H9 (cell line): ENCODE data around the gene PLCD3. TPM values are rescaled to one million over a fixed set of nuclear protein-coding genes. Genes with fewer than 3 reads are reported as not detected.

Experiments used
- DNase-seq: peaks from one replicate; pipeline ENCODE4 v3.0.0-alpha.2; 2017
- H2AFZ ChIP-seq: one replicate; pipeline ENCODE4 v1.6.1; 2013; ENCODE audit warnings: mild to moderate bottlenecking, low read length, control low read depth, moderate library complexity
- H2AK5ac ChIP-seq: 2 replicates; pipeline ENCODE4 v1.6.1; 2013; ENCODE audit warnings: low read length, control low read depth, mixed read lengths; ENCODE audit not compliant: insufficient read length
- H2BK120ac ChIP-seq: one replicate; pipeline ENCODE4 v1.6.1; 2013; ENCODE audit warnings: low read depth, mild to moderate bottlenecking, low read length, control low read depth, inconsistent platforms; ENCODE audit not compliant: poor library complexity, severe bottlenecking
- H2BK12ac ChIP-seq: 2 replicates; pipeline ENCODE4 v1.6.1; 2013; ENCODE audit warnings: low read length, control low read depth, mixed read lengths, low read depth; ENCODE audit not compliant: insufficient read length
- H2BK15ac ChIP-seq: 2 replicates; pipeline ENCODE4 v1.6.1; 2013; ENCODE audit warnings: low read depth, low read length, control low read depth
- H2BK20ac ChIP-seq: one replicate; pipeline ENCODE4 v1.6.1; 2013; ENCODE audit warnings: low read depth, mild to moderate bottlenecking, low read length, control low read depth, inconsistent platforms; ENCODE audit not compliant: poor library complexity, severe bottlenecking
- H2BK5ac ChIP-seq: 2 replicates; pipeline ENCODE4 v1.6.1; 2013; ENCODE audit warnings: low read length, control low read depth, mixed read lengths; ENCODE audit not compliant: insufficient read length
- H3K14ac ChIP-seq: 2 replicates; pipeline ENCODE4 v1.6.1; 2013; ENCODE audit warnings: low read length, control low read depth; ENCODE audit not compliant: insufficient read depth
- H3K18ac ChIP-seq: 2 replicates; pipeline ENCODE4 v1.6.1; 2013; ENCODE audit warnings: low read depth, mild to moderate bottlenecking, mixed read lengths, low read length, control low read depth; ENCODE audit not compliant: insufficient read length
- H3K23ac ChIP-seq: 2 replicates; pipeline ENCODE4 v1.6.1; 2013; ENCODE audit warnings: low read length, control low read depth, mixed read lengths, low read depth; ENCODE audit not compliant: insufficient read length
- H3K23me2 ChIP-seq: 2 replicates; pipeline ENCODE4 v1.6.1; 2013; ENCODE audit warnings: low read depth, mild to moderate bottlenecking, mixed read lengths, low read length, control low read depth; ENCODE audit not compliant: insufficient read length, poor library complexity, severe bottlenecking
- H3K27ac ChIP-seq: 2 replicates; pipeline ENCODE4 v1.5.1; 2013; ENCODE audit warnings: low read length, control low read depth, mixed read lengths, low read depth; ENCODE audit not compliant: insufficient read length
- H3K27me3 ChIP-seq: 2 replicates; pipeline ENCODE4 v1.6.1; 2013; ENCODE audit warnings: low read length, control low read depth, inconsistent platforms; ENCODE audit not compliant: insufficient read depth
- H3K4ac ChIP-seq: 2 replicates; pipeline ENCODE4 v1.6.1; 2013; ENCODE audit warnings: low read depth, mild to moderate bottlenecking, control low read depth, inconsistent platforms, low read length, moderate library complexity
- H3K4me1 ChIP-seq: 2 replicates; pipeline ENCODE4 v1.6.1; 2013; ENCODE audit warnings: low read length, control low read depth, inconsistent platforms; ENCODE audit not compliant: insufficient read depth
- H3K4me2 ChIP-seq: 2 replicates; pipeline ENCODE4 v1.6.1; 2013; ENCODE audit warnings: low read length, control low read depth, mixed read lengths; ENCODE audit not compliant: insufficient read length, insufficient read depth
- H3K56ac ChIP-seq: 2 replicates; pipeline ENCODE4 v1.6.1; 2013; ENCODE audit warnings: low read depth, mild to moderate bottlenecking, mixed read lengths, low read length, control low read depth; ENCODE audit not compliant: insufficient read length
- H3K79me1 ChIP-seq: 2 replicates; pipeline ENCODE4 v1.6.1; 2013; ENCODE audit warnings: low read depth, mild to moderate bottlenecking, moderate library complexity, low read length, control low read depth, inconsistent platforms; ENCODE audit not compliant: insufficient read depth, poor library complexity, severe bottlenecking
- H3K79me2 ChIP-seq: 2 replicates; pipeline ENCODE4 v1.6.1; 2013; ENCODE audit warnings: low read length, control low read depth, inconsistent platforms; ENCODE audit not compliant: insufficient read depth
- H3K9ac ChIP-seq: 2 replicates; pipeline ENCODE4 v1.6.1; 2013; ENCODE audit warnings: low read length, control low read depth, mixed read lengths; ENCODE audit not compliant: insufficient read length; ENCODE audit errors: extremely low read depth
- H3K9me3 ChIP-seq: one replicate; pipeline ENCODE4 v1.6.1; 2013; ENCODE audit warnings: low read depth, low read length, inconsistent platforms; ENCODE audit not compliant: control insufficient read depth
- H3T11ph ChIP-seq: one replicate; pipeline ENCODE4 v1.6.1; 2013; ENCODE audit warnings: mild to moderate bottlenecking, low read length, control low read depth, inconsistent platforms
- H4K20me1 ChIP-seq: one replicate; pipeline ENCODE4 v1.6.1; 2013; ENCODE audit not compliant: control insufficient read depth, insufficient read length, insufficient read depth
- H4K5ac ChIP-seq: 2 replicates; pipeline ENCODE4 v1.6.1; 2013; ENCODE audit warnings: low read depth, mild to moderate bottlenecking, mixed read lengths, low read length, control low read depth; ENCODE audit not compliant: insufficient read length
- H4K8ac ChIP-seq: replicated peaks from 2 replicates; pipeline ENCODE4 v1.6.1; 2013; ENCODE audit warnings: low read length, control low read depth, mixed read lengths, low read depth; ENCODE audit not compliant: insufficient read length
- H4K91ac ChIP-seq: 2 replicates; pipeline ENCODE4 v1.6.1; 2013; ENCODE audit warnings: low read depth, mild to moderate bottlenecking, moderate library complexity, mixed read lengths, low read length, control low read depth; ENCODE audit not compliant: insufficient read length
- H3K27ac Mint-ChIP-seq, 3 experiments: 2 replicates in 2 of 3; 3 replicates in 1 of 3; pipeline ENCODE4 v1.8.0; 2020 to 2021; ENCODE audit warnings: mixed read lengths in 3 of 3, mild to moderate bottlenecking in 1 of 3, moderate library complexity in 1 of 3
- H3K27me3 Mint-ChIP-seq: 2 replicates; pipeline ENCODE4 v1.8.0; 2021; ENCODE audit warnings: low read depth, mild to moderate bottlenecking, moderate library complexity, mixed read lengths
- H3K36me3 Mint-ChIP-seq, 3 experiments: 2 replicates in 2 of 3; 3 replicates in 1 of 3; pipeline ENCODE4 v1.8.0; 2020 to 2021; ENCODE audit warnings: low read depth in 3 of 3, mixed read lengths in 3 of 3; ENCODE audit not compliant: insufficient read depth in 1 of 3
- H3K4me1 Mint-ChIP-seq, 2 experiments: 2 replicates each; pipeline ENCODE4 v1.8.0; 2020; ENCODE audit warnings: mixed read lengths in 2 of 2
- H3K4me3 Mint-ChIP-seq, 2 experiments: 2 replicates in 1 of 2; 3 replicates in 1 of 2; pipeline ENCODE4 v1.8.0; 2020 to 2021; ENCODE audit warnings: mild to moderate bottlenecking in 2 of 2, mixed read lengths in 2 of 2, moderate library complexity in 1 of 2
- H3K9me3 Mint-ChIP-seq, 2 experiments: 2 replicates in 1 of 2; 3 replicates in 1 of 2; pipeline ENCODE4 v1.8.0; 2020; ENCODE audit warnings: mild to moderate bottlenecking in 2 of 2, mixed read lengths in 2 of 2, moderate library complexity in 1 of 2
- CTCF ChIP-seq: fragments of 200-600 bp; sonication (generic); conservative IDR thresholded peaks from 3 replicates; pipeline ENCODE4 v1.8.0; 2021; ENCODE audit warnings: antibody characterized with exemption, mild to moderate bottlenecking
- WGBS: extraction: QIAGEN DNeasy Blood & Tissue Kit; methylation state at CpG from one replicate; pipeline ENCODE4 v1.1.7; 2013; ENCODE audit warnings: missing lambda C conversion rate, low lambda C conversion rate, mixed read lengths; ENCODE audit not compliant: insufficient read length; ENCODE audit errors: extremely low coverage; 5-methylcytosine and 5-hydroxymethylcytosine counted together
- total RNA-seq: library from RNA; stranded (reverse); gene quantifications from 2 replicates; pipeline ENCODE4 v1.2.1, GENCODE V29; 2021

Gene PLCD3
- total RNA-seq, 1 experiment from 2014 or later, result 41.6 TPM

DNA sequence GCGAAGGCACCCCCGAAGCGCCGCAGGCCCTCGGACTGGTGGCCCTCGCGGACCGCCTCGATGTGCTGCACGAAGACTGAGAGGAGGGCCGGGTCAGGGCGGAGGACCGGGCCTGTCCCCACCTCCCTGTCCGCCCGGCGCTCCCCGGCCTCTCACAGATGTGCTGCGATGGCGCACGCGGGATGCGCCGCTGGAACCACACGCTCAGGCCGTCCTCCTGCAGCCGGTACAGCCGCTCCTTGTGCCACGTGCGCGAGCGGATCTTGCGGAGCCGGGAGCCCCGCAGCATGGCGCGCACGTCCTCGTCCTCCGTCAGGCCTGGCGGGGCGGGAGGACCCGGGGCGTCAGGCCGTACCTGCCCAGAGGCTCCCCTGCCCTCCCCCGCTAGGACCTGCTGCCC is 11.3 kb downstream of the PLCD3 start:
- Histone ChIP-seq H2BK15ac (no peak overlapping the region), H3K4me2 (no peak overlapping the region), H3K27ac (no peak overlapping the region), H3K9me3 (no peaks in the 10 kb centered on the region), H3K9ac (no peak overlapping the region), H3T11ph (no peak overlapping the region), H2BK20ac (no peak overlapping the region), H3K4me1 (no peaks in the 10 kb centered on the region), H3K4ac (no peak overlapping the region), H3K79me1 (no peaks in the 10 kb centered on the region), H4K91ac (no peak overlapping the region), H3K56ac (no peak overlapping the region), H2BK120ac (no peak overlapping the region), H3K23me2 (no peaks in the 10 kb centered on the region), H2BK12ac (no peak overlapping the region), H2AK5ac (no peak overlapping the region), H3K18ac (no peak overlapping the region), H3K14ac (no peak overlapping the region), H4K20me1 (no peaks in the 10 kb centered on the region), H2BK5ac (no peak overlapping the region), H4K5ac (no peak overlapping the region), H3K27me3 (no peaks in the 10 kb centered on the region), H3K23ac (no peak overlapping the region), H2AFZ (no peak overlapping the region), H4K8ac (no peak overlapping the region), H3K79me2 (no peaks in the 10 kb centered on the region)
- H3K4me1 Mint-ChIP-seq, result peaks cover 5 to 12% of the 10 kb centered on the region in 2 experiments
- H3K36me3 Mint-ChIP-seq, result no peaks in the 10 kb centered on the region; a peak in 5 of 7 replicates
- TF ChIP-seq CTCF, result no peak
- peak; percentile 74 for DNase-seq
- H3K27me3 Mint-ChIP-seq, result no peaks in the 10 kb centered on the region
- H3K4me3 Mint-ChIP-seq, result no peak overlapping the region
- H3K9me3 Mint-ChIP-seq, result no peaks in the 10 kb centered on the region
- WGBS, result no CpG with 5 or more reads among the region's 45 CpGs
- H3K27ac Mint-ChIP-seq, result no peak overlapping the region
